GM12878 (cell line): ENCODE results near the gene POLE2. TPM values are rescaled to one million over a fixed set of nuclear protein-coding genes. Genes with fewer than 3 reads are reported as not detected.

Experiments used
- BCL3 ChIP-seq: IDR thresholded peaks from 2 replicates; pipeline ENCODE4 v1.6.1; 2011; ENCODE audit warnings: borderline replicate concordance, low read depth, mild to moderate bottlenecking, moderate library complexity, low read length; ENCODE audit not compliant: insufficient read depth, poor library complexity, severe bottlenecking
- CBX3 ChIP-seq: fragments of 200-600 bp; sonication (generic); IDR thresholded peaks from 2 replicates; pipeline ENCODE4 v1.6.1; 2016; ENCODE audit warnings: low read depth, borderline replicate concordance
- ELK1 ChIP-seq: IDR thresholded peaks from 2 replicates; pipeline ENCODE4 v1.6.1; 2012; ENCODE audit warnings: low read depth, low read length, improper control_type of control experiment
- ESRRA ChIP-seq: IDR thresholded peaks from 2 replicates; pipeline ENCODE4 v1.6.1; 2012; ENCODE audit warnings: mild to moderate bottlenecking, low read length, improper control_type of control experiment
- FOXM1 ChIP-seq: IDR thresholded peaks from 2 replicates; pipeline ENCODE4 v1.6.1; 2012; ENCODE audit warnings: low read depth, mild to moderate bottlenecking, inconsistent platforms, low read length, moderate library complexity
- HDAC2 ChIP-seq: fragments of 200-600 bp; sonication (generic); IDR thresholded peaks from 2 replicates; pipeline ENCODE4 v1.6.1; 2017
- HDAC6 ChIP-seq: fragments of 200-600 bp; sonication (generic); IDR thresholded peaks from one replicate; pipeline ENCODE4 v1.8.0; 2017; ENCODE audit warnings: antibody characterized with exemption; ENCODE audit not compliant: unreplicated experiment
- IKZF2 ChIP-seq, 2 experiments: fragments of 450-650 bp; IDR thresholded peaks; 2 replicates each; pipeline ENCODE4 v1.6.1; 2017; ENCODE audit warnings: mild to moderate bottlenecking in 2 of 2, moderate library complexity in 2 of 2
- JUNB ChIP-seq: IDR thresholded peaks from 2 replicates; pipeline ENCODE4 v1.6.1; 2016; ENCODE audit warnings: antibody characterized with exemption, mild to moderate bottlenecking
- KAT2A ChIP-seq: conservative IDR thresholded peaks from 2 replicates; pipeline ENCODE4 v1.6.1; 2011; ENCODE audit warnings: low read depth, low read length; ENCODE audit not compliant: control insufficient read depth
- NBN ChIP-seq: fragments of 450-650 bp; IDR thresholded peaks from 2 replicates; pipeline ENCODE4 v1.6.1; 2016
- NFYA ChIP-seq: IDR thresholded peaks from 2 replicates; pipeline ENCODE4 v1.6.1; 2011; ENCODE audit warnings: low read depth, mild to moderate bottlenecking, low read length, improper control_type of control experiment, borderline replicate concordance
- NRF1 ChIP-seq: conservative IDR thresholded peaks from 2 replicates; pipeline ENCODE4 v1.6.1; 2011; ENCODE audit warnings: mild to moderate bottlenecking, low read depth, low read length, improper control_type of control experiment
- PML ChIP-seq: IDR thresholded peaks from 2 replicates; pipeline ENCODE4 v1.6.1; 2012; ENCODE audit warnings: low read length, inconsistent platforms
- RAD21 ChIP-seq: IDR thresholded peaks from 2 replicates; pipeline ENCODE4 v1.6.1; 2011; ENCODE audit warnings: mild to moderate bottlenecking, low read depth, low read length, moderate library complexity; ENCODE audit not compliant: insufficient read depth
- TAF1 ChIP-seq: IDR thresholded peaks from 2 replicates; pipeline ENCODE4 v1.6.1; 2011; ENCODE audit warnings: mild to moderate bottlenecking, low read depth, low read length, borderline replicate concordance
- TBL1XR1 ChIP-seq: IDR thresholded peaks from 2 replicates; pipeline ENCODE4 v1.6.1; 2012; ENCODE audit warnings: low read depth, low read length, improper control_type of control experiment
- ZBTB40 ChIP-seq: fragments of 450-650 bp; IDR thresholded peaks from 2 replicates; pipeline ENCODE4 v1.6.1; 2016; ENCODE audit warnings: mild to moderate bottlenecking, moderate library complexity, borderline replicate concordance
- ZNF687 ChIP-seq: fragments of 450-650 bp; IDR thresholded peaks from 2 replicates; pipeline ENCODE4 v1.6.1; 2017; ENCODE audit warnings: mild to moderate bottlenecking, moderate library complexity
- polyA plus RNA-seq, 11 experiments: library from polyadenylated mRNA; depleted of rRNA in 4 of 11; unstranded in 6 of 11; stranded (reverse) in 5 of 11; fragments of >200 nt; fragmentation: Nextera tagmentation in 4 of 11; fragmentation: Illumina TruSeq in 1 of 11; extraction: Ambion mirVana in 4 of 11; extraction: Trizol in 1 of 11; gene quantifications; 1 replicate in 1 of 11; 2 replicates in 10 of 11; pipeline versions ENCODE4 v1.2.1 to v1.2.3, GENCODE V29; 2011 to 2016; ENCODE audit warnings: inconsistent platforms in 2 of 11, missing spikeins in 2 of 11, low read depth in 1 of 11
- total RNA-seq, 4 experiments: library from RNA; depleted of rRNA in 3 of 4; stranded (reverse); fragments of >200 nt in 3 of 4; fragmentation: Illumina TruSeq in 1 of 4; extraction: Trizol in 1 of 4; gene quantifications; 2 replicates each; pipeline versions ENCODE4 v1.2.1 to v1.2.3, GENCODE V29; 2013 to 2021

Gene POLE2
- total and polyA plus RNA-seq, 10 of the 15 experiments (the other 5 are each of a cell fraction or from before 2014, with no cell fraction given) = 22.0 to 45.6 (median 38.8) TPM

DNA sequence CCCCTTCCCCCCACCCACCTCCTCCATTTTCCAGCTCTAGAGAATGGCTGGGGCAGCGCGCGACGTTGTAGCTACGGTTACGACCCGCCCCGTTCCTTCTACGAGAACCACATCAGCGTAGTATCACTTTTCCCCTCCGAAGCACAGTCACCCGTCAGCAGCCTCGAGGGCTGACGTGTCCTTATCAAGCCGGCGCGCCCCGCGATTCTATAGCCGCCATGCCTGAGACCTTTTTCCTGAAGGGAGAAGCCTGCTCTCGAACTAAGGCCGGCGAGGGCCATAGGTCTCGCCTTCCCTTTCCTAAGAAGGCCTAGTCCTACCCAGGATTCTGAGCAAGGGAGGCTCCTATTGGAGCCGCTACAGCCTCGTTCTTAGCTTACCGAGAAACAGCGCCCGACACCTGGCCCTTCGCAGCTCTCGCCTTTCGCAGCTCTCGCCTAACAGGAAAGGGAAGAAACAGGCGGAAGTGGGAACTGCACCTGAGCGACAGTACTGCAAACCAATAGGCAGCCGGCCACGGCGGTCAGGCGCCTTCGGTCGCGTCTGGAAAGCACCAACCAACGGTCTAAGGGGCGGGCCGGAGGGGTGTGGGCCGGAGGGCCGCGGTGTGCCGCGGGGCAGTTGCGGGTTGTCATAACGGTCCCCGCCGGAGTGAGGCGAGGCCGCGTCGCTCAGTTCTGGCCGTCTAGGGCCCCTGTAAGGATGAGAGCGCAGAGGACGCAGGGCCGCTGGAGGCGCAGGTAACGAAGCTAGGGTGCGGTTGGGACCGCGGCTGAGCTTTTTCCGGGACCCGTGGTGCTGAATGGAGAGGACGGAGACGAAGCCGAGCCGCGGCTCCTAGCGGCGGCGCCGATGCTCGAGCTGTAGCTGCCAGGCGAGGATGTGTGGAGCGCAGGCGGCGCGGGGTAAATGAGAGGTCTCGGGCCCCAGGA, 67.6 kb downstream of the POLE2 start, which contains the start of the genes MGAT2 and RPL36AL (continued):
- TF ChIP-seq ZBTB40 (peak; percentile 88), KAT2A (no peak), HDAC6 (peak; percentile 61), ELK1 (peak; percentile 34; the same call in 1 of the 2 replicates), CBX3 (no peak), JUNB (no peak), FOXM1 (peak; percentile 37; the same call in 1 of the 2 replicates), TAF1 (peak; percentile 96), NFYA (no peak), NRF1 (no peak), PML (peak; percentile 99), ZNF687 (peak; percentile 34), IKZF2 (IDR thresholded peaks at IDR 0.05) (peak; percentile 39 to 42; a peak in 2 of 4 replicates), TBL1XR1 (0 out of 2 replicates have a peak, but pooled peaks have one; percentile 10), HDAC2 (no peak), RAD21 (no peak), BCL3 (peak; percentile 27), NBN (0 out of 2 replicates have a peak, but pooled peaks have one; percentile 72), ESRRA (no peak)
